Loucy (cell line): Measurements from ENCODE around the gene LRRC4.

Source experiments
- H2AFZ ChIP-seq: fragments of 200-600 bp; sonication (generic); 2 replicates; pipeline ENCODE4 v1.6.0; 2016; ENCODE audit warnings: antibody characterized with exemption, mild to moderate bottlenecking, low read length, moderate library complexity
- H3F3A ChIP-seq: fragments of 200-600 bp; 2 replicates; pipeline ENCODE4 v1.6.0; 2016; ENCODE audit warnings: antibody characterized with exemption, low read depth, mild to moderate bottlenecking
- H3K27me3 ChIP-seq: fragments of 200-600 bp; sonication (generic); 2 replicates; pipeline ENCODE4 v1.6.1; 2014; ENCODE audit warnings: low read length, mild to moderate bottlenecking; ENCODE audit not compliant: insufficient read depth, poor library complexity, severe bottlenecking
- H3K36me3 ChIP-seq: fragments of 200-600 bp; sonication (generic); 2 replicates; pipeline ENCODE4 v1.6.1; 2016; ENCODE audit warnings: low read length; ENCODE audit not compliant: insufficient read depth
- H3K4me1 ChIP-seq: fragments of 200-600 bp; sonication (generic); 2 replicates; pipeline ENCODE4 v1.5.1; 2014; ENCODE audit warnings: low read length, mild to moderate bottlenecking; ENCODE audit not compliant: insufficient read depth, poor library complexity, severe bottlenecking
- H3K4me2 ChIP-seq: fragments of 200-600 bp; sonication (generic); 2 replicates; pipeline ENCODE4 v1.6.0; 2014; ENCODE audit warnings: antibody characterized with exemption, low read length, low read depth, mild to moderate bottlenecking; ENCODE audit not compliant: poor library complexity, severe bottlenecking
- H3K4me3 ChIP-seq: fragments of 200-600 bp; sonication (generic); 2 replicates; pipeline ENCODE4 v1.5.1; 2014; ENCODE audit warnings: low read length, mild to moderate bottlenecking, mixed read lengths; ENCODE audit not compliant: poor library complexity, severe bottlenecking
- H3K79me2 ChIP-seq: fragments of 200-600 bp; sonication (generic); 2 replicates; pipeline ENCODE4 v1.6.1; 2014; ENCODE audit warnings: low read length; ENCODE audit not compliant: insufficient read depth
- H3K9ac ChIP-seq: fragments of 200-600 bp; sonication (generic); 2 replicates; pipeline ENCODE4 v1.6.0; 2014; ENCODE audit warnings: mild to moderate bottlenecking, low read depth, low read length, moderate library complexity; ENCODE audit not compliant: poor library complexity, severe bottlenecking
- H3K9me2 ChIP-seq: fragments of 200-600 bp; sonication (generic); replicated peaks from 2 replicates; pipeline ENCODE4 v1.6.1; 2016; ENCODE audit warnings: low read depth, low read length, mixed read lengths
- H3K9me3 ChIP-seq: fragments of 200-600 bp; sonication (generic); 2 replicates; pipeline ENCODE4 v1.6.1; 2014; ENCODE audit warnings: mild to moderate bottlenecking, antibody characterized with exemption, low read length, low read depth; ENCODE audit not compliant: insufficient read depth
- H4K20me1 ChIP-seq: fragments of 200-600 bp; sonication (generic); 2 replicates; pipeline ENCODE4 v1.6.0; 2014; ENCODE audit warnings: antibody characterized with exemption, low read length, mild to moderate bottlenecking; ENCODE audit not compliant: insufficient read depth, poor library complexity, severe bottlenecking
- EZH2phosphoT487 ChIP-seq: fragments of 200-600 bp; IDR thresholded peaks from 2 replicates; pipeline ENCODE4 v1.6.1; 2018; ENCODE audit warnings: antibody characterized with exemption, mild to moderate bottlenecking, moderate library complexity, borderline replicate concordance
- TF ChIP-seq, protein P1 (sequence below): fragments of 200-600 bp; sonication (generic); conservative IDR thresholded peaks from 2 replicates; pipeline ENCODE4 v1.5.1; 2014; ENCODE audit warnings: mild to moderate bottlenecking, antibody characterized with exemption, low read length

LRRC4 gene

DNA sequence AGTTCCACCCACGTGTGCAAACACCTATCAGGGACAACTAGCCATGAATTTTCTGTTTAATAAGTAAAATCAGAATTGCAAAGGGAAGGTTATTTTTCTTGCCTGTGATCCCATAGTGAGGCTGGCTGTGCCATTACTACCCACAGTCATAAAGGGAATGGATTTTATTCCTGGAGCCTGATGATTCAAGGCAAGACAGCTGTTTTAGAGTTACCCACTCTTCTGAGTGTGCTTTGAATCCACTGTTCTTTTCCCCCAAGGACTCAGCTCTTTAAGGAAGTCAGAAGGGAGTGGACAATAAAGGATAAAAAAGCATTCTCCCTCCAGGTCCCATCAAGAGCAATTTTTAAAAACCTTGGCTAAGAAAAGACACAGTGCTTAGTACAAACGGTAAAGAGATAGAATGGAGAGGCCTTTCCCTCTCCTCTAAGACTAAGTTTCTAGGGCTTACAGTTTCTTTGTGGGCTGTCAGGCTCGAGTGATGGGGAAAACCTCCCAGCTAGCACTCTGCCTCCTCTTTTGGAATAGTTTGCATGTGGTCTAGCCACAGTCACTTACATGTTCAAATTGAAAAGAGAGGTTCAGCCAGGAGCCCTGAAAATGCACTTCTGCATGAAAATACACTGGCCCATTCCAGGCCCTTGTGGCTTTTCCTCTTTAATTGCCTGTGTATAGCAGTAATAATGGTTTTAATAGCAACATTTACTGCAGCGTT is 5.1 kb upstream of the LRRC4 start:
- H2AFZ ChIP-seq = no peak overlapping the region
- no peak for TF ChIP-seq EZH2phosphoT487
- TF ChIP-seq, protein P1, sequence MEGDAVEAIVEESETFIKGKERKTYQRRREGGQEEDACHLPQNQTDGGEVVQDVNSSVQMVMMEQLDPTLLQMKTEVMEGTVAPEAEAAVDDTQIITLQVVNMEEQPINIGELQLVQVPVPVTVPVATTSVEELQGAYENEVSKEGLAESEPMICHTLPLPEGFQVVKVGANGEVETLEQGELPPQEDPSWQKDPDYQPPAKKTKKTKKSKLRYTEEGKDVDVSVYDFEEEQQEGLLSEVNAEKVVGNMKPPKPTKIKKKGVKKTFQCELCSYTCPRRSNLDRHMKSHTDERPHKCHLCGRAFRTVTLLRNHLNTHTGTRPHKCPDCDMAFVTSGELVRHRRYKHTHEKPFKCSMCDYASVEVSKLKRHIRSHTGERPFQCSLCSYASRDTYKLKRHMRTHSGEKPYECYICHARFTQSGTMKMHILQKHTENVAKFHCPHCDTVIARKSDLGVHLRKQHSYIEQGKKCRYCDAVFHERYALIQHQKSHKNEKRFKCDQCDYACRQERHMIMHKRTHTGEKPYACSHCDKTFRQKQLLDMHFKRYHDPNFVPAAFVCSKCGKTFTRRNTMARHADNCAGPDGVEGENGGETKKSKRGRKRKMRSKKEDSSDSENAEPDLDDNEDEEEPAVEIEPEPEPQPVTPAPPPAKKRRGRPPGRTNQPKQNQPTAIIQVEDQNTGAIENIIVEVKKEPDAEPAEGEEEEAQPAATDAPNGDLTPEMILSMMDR = no peak
- H3K9me3 ChIP-seq = no peaks in the 10 kb centered on the region
- H4K20me1 ChIP-seq = no peaks in the 10 kb centered on the region
- no peaks in the 10 kb centered on the region for H3K27me3 ChIP-seq
- no peak overlapping the region for H3K9ac ChIP-seq
- H3K4me3 ChIP-seq = no peak overlapping the region
- no peaks in the 10 kb centered on the region for H3K4me1 ChIP-seq
- H3K36me3 ChIP-seq = no peaks in the 10 kb centered on the region
- no peak overlapping the region for H3K4me2 ChIP-seq
- no peaks in the 10 kb centered on the region for H3K9me2 ChIP-seq
- no peaks in the 10 kb centered on the region for H3K79me2 ChIP-seq
- no peaks in the 10 kb centered on the region for H3F3A ChIP-seq

DNA sequence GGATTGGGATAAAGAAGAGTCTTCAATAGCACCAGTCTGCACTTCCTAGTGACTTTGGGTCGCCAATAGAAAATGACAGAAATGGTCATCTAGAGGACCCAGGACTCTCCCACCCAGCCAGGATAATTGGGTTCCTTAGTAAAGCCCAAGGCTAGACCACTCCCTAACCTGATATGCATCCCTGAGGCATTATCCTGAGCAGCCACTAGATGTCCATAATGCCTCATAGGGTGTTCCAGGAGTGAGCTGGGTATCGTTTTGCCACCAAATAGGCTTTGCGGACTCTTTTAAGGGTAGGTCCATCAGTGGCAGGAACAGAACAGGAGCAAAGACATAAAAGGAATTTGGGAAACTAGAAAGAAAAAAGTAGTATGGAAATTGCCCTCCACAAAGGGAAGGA is 4.5 kb upstream of the LRRC4 start:
- TF ChIP-seq, protein P1 = peak; percentile 60
- no peak for TF ChIP-seq EZH2phosphoT487
- Histone ChIP-seq H3K9ac (no peak overlapping the region), H3K9me3 (no peaks in the 10 kb centered on the region), H4K20me1 (no peaks in the 10 kb centered on the region), H3F3A (no peaks in the 10 kb centered on the region), H3K27me3 (no peaks in the 10 kb centered on the region), H3K9me2 (no peaks in the 10 kb centered on the region), H3K4me1 (no peaks in the 10 kb centered on the region), H3K36me3 (no peaks in the 10 kb centered on the region), H3K4me3 (no peak overlapping the region), H3K4me2 (no peak overlapping the region), H3K79me2 (no peaks in the 10 kb centered on the region), H2AFZ (no peak overlapping the region)

DNA sequence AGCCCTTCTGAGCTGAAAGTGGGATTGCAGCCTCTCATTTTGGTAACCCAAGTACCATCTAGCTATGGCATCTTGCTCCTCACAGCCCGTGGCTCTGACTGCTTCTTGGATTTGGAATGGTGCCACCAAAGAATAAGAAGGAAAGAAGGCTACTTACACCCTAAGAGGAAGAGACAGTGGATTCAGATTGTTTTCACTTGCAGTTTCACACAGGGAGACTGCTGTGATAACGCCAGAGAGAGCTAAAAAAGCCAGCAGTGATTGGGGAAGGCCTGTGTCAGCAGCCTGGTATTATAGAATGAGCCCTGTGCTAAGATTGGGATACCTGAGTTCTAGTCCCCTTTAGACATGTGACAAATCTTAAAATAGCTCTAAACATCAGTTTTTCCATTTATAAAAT is 3.6 kb upstream of the LRRC4 start:
- no peak overlapping the region for H3K4me3 ChIP-seq
- no peaks in the 10 kb centered on the region for H3K9me3 ChIP-seq
- no peaks in the 10 kb centered on the region for H3K79me2 ChIP-seq
- H3K4me1 ChIP-seq = no peaks in the 10 kb centered on the region
- H3K4me2 ChIP-seq = no peak overlapping the region
- no peak overlapping the region for H3K9ac ChIP-seq
- H3K36me3 ChIP-seq = no peaks in the 10 kb centered on the region
- TF ChIP-seq, protein P1 = no peak
- no peak for TF ChIP-seq EZH2phosphoT487
- no peaks in the 10 kb centered on the region for H3K27me3 ChIP-seq
- no peak overlapping the region for H2AFZ ChIP-seq
- no peaks in the 10 kb centered on the region for H3F3A ChIP-seq
- no peaks in the 10 kb centered on the region for H3K9me2 ChIP-seq
- H4K20me1 ChIP-seq = no peaks in the 10 kb centered on the region
